AG09319 (cell line): ENCODE results near the gene MGA.

ENCODE experiments used
- DNase-seq: peaks from one replicate; pipeline ENCODE4 v3.0.0-alpha.2; 2010; ENCODE audit warnings: low read depth; ENCODE audit errors: extremely low read depth
- CTCF ChIP-seq: IDR thresholded peaks from 2 replicates; pipeline ENCODE4 v1.5.1; 2011; ENCODE audit warnings: low read depth, mild to moderate bottlenecking, inconsistent platforms, low read length, moderate library complexity

The MGA gene

GRCh38 chr15:41798607-41799487 is 138.6 kb downstream of the MGA start:
- no peak for TF ChIP-seq CTCF
- DNase-seq, result no peak

- no peak for DNase-seq
- TF ChIP-seq CTCF, result no peak
These were observed 139.2 kb downstream of the MGA start for GRCh38 chr15:41799488-41799805.

GRCh38 chr15:41801185-41801584 is 141.0 kb downstream of the MGA start:
- DNase-seq, result no peak
- no peak for TF ChIP-seq CTCF

GRCh38 chr15:41801850-41802455 is 141.7 kb downstream of the MGA start:
- TF ChIP-seq CTCF, result no peak
- no peak for DNase-seq

GRCh38 chr15:41804361-41804760 is 144.2 kb downstream of the MGA start:
- TF ChIP-seq CTCF, result no peak
- no peak for DNase-seq

GRCh38 chr15:41804916-41805666 is 144.9 kb downstream of the MGA start:
- DNase-seq, result no peak
- no peak for TF ChIP-seq CTCF

GRCh38 chr15:41805711-41806110 is 145.5 kb downstream of the MGA start:
- no peak for TF ChIP-seq CTCF
- no peak for DNase-seq
